Fibroblast of skin of right biceps (primary cell): ENCODE measurements around the gene ARSJ.
"Not testable (repeated sequence)": the region's sequence is repeated elsewhere in the genome, so short reads cannot be mapped to it uniquely, and the experiment has no call there.

ENCODE experiments used
- DNase-seq: peaks from one replicate; pipeline ENCODE4 v3.0.0-alpha.2; 2013

The ARSJ gene

GRCh38 chr4:113955411-113955810 is 24.0 kb downstream of the ARSJ start:
- peak; percentile 20 for DNase-seq

GRCh38 chr4:113953888-113954287 is 25.6 kb downstream of the ARSJ start:
- no peak for DNase-seq

GRCh38 chr4:113952452-113953029 is 26.9 kb downstream of the ARSJ start:
- DNase-seq, result peak; percentile 65

DNA sequence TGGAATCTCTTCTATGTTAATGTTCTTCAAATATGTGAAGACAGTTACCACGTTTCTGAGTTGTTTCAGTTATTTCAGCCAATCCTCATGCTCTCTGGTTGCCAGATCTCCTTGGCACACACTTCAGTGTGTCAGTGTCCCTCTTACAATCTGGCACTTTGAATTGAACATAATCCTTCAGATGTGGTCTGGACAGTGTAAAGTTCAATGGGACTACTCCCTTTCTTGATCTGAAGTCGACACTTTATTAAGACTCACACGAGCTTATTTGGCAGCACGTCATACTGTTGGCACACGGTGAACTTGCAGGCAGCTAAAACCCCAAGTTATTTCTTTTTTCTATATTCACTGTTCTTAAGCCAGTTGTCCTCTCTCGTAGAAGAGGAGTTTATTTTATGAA is 28.2 kb downstream of the ARSJ start:
- DNase-seq, result peak; percentile 48

DNA sequence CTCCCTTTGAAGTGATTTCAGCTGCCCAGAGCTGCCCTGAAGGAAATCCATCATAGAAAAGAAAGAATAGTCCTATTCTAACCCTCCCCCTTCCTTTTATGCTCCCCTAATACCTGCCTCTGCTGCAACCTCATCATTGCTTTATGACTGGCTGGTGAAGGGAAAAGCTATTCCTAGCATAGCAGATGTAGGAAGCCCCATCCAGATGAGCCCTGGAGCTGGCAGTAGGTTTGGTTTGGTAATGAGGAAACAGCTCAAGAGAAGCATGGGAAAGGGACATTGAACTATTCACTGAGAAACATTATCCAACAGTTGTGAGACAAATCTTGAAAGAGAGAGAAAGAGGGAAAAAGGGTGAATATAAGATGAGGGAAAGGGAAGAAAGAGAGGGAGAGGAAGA is 29.2 kb downstream of the ARSJ start:
- DNase-seq, result no peak

DNA sequence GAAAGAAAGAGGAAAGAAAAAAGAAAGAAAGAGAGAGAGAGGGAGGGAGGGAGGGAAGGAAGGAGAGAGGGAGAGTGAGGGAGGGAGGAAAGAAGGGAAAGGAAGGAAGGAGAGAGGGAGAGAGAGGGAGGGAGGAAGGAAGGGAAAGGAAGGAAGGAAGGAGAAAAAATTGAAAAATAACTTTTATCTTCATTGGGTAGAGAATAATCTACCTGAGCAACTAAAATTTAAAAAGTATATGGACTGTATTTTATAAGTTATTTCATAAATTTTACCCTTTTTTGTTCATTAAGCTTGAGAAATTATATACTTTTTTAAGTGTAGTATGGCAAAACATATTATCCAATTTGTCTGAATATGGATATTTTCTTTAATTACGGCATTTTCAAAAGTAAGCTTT is 32.0 kb downstream of the ARSJ start:
- DNase-seq, result no peak

- DNase-seq, result peak; percentile 82
Observed at GRCh38 chr4:113945906-113946305, 33.5 kb downstream of the ARSJ start.

- DNase-seq, result peak; percentile 79
Observed at GRCh38 chr4:113943863-113944262, 35.6 kb downstream of the ARSJ start.

GRCh38 chr4:113943085-113943484 is 36.4 kb downstream of the ARSJ start:
- no peak for DNase-seq

DNA sequence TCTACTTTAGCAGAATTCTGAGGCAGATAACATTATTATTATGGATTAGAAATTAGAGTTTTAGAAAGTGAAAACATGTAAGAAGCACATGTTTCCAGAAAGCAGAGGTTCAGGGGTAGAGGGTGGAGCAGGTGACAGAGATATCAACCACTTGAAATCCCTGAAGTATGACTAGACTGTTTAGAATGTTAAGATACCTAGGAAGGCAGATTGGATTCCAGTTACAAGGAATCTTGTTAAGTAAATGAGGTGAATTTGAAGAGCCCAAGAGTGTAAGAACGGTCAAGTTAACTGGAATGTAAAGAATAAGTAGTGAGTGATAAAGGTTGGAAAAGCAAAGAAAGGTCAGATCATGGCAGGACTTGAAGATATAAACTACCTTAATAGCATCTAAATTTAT is 37.6 kb downstream of the ARSJ start:
- no peak for DNase-seq

GRCh38 chr4:113940103-113940502 is 39.3 kb downstream of the ARSJ start:
- DNase-seq, result not testable (repeated sequence)

GRCh38 chr4:113935190-113935589 is 44.3 kb downstream of the ARSJ start:
- no peak for DNase-seq

DNA sequence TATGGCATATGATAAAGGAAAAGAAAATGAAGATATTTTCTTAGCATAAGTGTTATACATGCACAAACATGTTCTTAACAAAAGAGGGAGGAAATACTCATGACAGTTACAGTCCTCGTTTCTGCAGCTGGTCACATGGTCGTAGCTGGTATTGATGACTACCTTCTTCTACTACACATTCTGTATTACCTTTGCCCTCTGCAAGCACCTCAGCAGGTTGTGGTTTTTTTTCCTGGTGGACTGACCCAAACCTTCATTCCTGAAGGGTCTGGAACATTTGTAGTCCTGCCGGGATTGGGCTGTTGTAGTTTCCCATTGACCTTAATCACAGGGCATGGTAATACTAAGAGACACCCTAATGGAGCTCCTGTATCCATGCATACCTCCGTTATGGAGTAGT is 54.7 kb downstream of the ARSJ start:
- not testable (repeated sequence) for DNase-seq

GRCh38 chr4:113921089-113921794 is 58.2 kb downstream of the ARSJ start:
- DNase-seq, result peak; percentile 56

GRCh38 chr4:113919611-113920010 is 59.8 kb downstream of the ARSJ start:
- DNase-seq, result peak; percentile 51

GRCh38 chr4:113919145-113919544 is 60.3 kb downstream of the ARSJ start:
- no peak for DNase-seq

DNA sequence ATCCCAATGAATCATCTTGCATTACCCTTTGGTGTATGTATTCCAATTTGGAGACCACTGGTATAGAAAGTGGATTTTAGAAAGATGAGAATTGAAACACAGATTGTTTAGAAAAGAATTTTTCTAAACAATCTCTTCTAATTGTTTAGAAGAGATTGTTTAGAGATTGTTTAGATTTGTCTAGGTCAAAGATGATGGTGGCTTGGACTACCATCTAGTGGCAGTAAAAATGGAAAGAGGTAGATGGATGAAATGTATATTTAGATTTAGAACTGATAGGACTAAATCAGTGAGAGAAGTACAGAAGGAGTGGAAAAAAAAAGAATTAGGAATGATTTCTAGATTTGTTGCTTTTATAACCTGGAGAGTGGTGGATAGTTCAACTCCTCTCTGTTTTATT is 70.6 kb downstream of the ARSJ start:
- DNase-seq, result no peak

DNA sequence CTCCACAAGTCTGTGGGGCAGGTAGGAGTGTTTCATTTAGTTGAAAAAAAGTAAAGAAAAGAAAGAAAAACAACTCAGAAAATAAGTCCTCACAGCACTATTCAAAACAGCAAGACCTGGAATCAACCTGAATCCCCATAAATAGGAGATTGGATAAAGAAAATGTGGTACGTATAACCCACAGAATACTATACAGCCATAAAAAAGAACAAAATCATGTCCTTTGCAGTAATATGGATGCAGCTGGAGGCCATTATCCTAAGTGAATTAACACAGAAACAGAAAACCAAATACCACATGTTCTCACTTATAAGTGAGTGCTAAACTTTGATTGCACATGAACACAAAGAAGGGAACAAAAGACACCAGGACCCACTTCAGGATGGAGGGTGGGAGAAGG is 71.9 kb downstream of the ARSJ start:
- no peak for DNase-seq

- DNase-seq, result no peak
Observed at GRCh38 chr4:113905301-113905700, 74.1 kb downstream of the ARSJ start.

DNA sequence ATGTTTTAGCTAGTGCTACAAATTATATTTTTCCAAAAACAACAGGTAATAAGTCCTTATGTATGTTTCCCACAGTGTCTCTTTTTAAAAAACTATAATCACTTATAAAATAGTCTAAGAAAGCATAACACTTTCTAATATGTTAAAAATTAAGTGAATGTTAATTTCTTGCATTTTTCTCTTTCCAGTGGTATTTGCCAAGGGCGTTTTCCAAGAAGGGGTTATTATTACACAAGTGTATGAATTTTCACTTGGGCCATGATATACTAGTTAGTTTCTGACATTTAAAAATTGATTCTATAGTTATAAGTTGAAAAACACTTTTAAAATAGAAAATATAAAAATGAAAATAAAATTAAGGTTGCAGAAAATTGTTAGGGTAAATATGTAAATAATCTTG is 74.6 kb downstream of the ARSJ start:
- DNase-seq, result no peak

GRCh38 chr4:113901994-113902787 is 77.3 kb downstream of the ARSJ start:
- DNase-seq, result no peak

DNA sequence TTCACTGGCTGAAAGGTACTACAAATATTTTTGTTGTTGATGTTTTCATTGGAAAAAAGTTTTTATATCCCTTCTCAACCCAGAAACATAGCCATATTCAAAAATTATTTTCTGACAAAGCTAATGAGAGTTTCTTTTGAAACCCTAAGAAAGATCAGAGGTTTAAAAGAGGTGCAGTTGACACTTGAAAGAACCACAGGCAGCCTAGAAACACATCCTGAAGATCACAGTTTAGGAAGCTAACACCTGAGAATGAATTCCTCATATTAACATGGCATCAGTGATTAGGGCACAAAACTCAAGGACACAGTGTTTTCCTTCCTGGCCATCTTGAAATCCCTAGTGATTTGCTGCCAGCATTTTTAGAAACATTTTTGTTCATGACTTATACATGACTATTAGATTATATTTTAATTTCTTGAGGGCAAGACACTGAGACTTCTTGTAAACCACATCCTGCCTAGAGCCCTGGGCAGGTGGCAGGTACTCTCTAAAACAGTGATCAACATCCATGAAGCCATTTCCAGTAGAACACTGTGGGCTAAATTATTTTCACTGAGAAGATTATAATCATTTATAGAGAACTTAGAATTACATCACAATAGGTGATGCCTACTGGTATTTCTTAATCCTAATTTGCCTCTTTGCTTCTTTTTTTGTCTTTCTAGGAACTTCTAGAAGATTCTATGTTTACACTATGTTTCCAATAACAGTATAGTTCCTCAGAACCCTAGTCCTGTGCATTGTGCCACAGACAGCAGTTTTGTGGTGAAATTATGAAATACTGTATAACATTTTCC is 80.0 kb downstream of the ARSJ start:
- no peak for DNase-seq

- no peak for DNase-seq
Observed at GRCh38 chr4:113893546-113893945, 85.9 kb downstream of the ARSJ start.
